Activated gamma-delta T cell treated with Interleukin-2 at 50 U/mL for 16 hours (primary cell): ENCODE measurements around the gene HIKESHI.

Experiments
- DNase-seq: peaks from one replicate; pipeline ENCODE4 v3.0.0-alpha.2; 2020

HIKESHI gene

DNA sequence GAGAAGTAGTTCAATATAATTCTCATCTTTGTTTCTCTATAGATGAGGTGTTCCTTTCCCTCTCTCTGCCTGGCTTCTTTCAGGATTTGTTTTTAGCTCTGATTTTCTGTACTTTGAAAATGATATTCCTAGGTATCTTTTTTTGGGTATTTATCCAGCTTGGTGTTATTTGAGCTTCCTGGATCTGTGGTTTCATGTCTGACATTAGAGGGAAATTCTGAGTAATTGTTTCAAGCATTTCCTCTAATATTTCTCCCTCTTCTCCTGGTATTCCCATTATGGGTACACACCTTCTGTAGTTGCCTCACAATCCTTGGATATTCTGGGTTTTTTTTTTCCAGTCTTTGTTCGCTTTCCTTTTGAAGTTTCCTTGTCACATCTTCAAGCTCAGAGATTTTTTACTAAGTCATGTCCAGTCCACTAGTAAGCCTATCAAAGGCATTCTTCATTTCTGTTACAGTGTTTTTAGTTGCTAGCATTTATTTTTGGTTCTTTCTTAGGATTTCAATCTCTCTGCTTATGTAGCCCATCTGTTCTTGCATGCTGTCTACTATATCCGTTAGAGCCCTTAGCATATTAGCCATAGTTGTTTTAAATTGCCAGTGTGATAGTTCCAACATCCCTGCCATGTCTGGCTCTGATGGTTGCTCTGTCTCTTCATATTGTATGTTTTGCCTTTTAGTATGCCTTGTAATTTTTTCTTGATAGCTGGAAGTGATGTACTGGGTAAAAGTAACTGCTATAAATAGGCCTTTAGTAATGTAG is 78.4 kb downstream of the HIKESHI start:
- DNase-seq, result no peak

GRCh38 chr11:86383041-86383955 is 81.3 kb downstream of the HIKESHI start:
- no peak for DNase-seq

DNA sequence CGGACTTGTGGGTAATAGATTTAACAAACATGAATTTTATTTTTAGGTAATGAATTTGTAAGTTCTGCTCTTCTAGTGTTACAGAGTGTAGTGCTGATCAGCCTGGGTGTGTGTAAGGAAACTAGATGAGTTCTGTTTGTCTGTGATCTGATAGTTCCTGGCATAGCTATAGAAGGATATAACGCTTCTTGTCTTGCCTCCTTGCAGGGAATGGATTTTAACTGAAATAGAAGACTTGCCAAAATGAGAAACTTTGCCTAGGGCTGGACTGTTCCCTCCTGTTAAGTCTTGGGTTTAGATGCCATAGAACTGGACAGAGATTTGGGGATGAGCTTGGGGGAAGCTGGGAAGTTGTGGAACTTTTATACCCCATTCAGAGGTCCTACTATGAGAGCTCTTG is 84.2 kb downstream of the HIKESHI start:
- DNase-seq, result no peak

DNA sequence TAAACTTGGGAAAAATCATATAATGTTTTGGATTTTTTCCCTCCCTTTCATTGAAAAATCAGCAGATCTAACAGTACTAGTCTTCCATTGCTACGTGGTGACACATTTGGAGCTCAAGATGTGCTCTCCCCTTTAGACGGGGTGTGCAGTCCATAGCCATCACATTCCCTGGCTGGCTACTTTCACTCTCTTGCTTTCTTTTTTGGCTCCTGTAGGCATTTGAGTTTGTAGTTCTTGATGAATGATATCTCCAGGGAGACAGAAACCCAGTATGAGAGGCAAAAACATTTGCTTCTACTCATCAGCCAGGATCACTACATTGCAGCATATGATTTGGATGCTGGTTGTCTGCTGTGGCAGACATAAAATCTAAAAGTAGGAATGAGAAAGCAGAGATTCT is 84.7 kb downstream of the HIKESHI start:
- DNase-seq, result no peak

DNA sequence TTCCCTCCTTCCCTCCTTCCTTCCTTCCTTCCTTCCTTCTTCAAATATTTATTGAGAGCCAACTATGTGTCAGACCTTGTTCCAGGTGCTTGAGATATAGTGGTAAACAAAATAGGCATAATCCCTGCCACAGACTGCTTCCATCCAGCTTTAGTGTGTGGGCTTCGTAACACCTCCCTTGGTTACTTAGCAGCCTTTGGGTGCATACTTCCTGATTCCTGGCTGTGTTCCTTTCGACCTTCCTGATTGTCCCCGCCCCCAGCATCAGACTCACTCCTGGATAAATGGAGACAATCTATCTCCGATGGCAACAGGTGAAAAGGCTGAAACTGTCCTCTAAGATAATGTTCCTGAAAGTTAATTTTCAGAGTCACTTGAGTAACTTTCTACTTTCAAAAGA is 86.2 kb downstream of the HIKESHI start:
- DNase-seq, result no peak

DNA sequence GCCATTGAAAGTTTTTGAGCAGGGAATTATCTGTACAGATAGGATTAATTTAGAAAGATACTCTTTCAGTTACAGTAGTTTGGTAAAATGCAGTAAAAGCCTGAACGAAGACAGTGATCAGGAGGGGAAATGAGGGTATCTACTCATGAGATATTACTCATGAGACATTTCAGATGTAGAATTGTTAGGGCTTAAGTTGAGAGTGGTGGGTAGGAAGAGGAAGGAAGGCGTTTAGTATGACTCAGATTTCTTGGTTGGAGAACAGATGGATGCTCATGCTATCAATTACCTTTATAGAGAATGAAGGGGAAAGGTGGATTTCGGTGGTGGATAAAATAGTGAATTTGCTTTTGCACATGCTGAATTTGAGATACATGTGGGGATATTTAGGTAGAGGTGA is 88.4 kb downstream of the HIKESHI start:
- no peak for DNase-seq

GRCh38 chr11:86395061-86395551 is 93.1 kb downstream of the HIKESHI start:
- DNase-seq, result no peak
